PFSK-1 (cell line): ENCODE data around the gene MRPS33.

Experiments used
- FOXP2 ChIP-seq: optimal IDR thresholded peaks from 2 replicates; pipeline ENCODE3; 2011; ENCODE audit warnings: borderline replicate concordance, control low read depth, inconsistent platforms; ENCODE audit not compliant: insufficient read depth; ENCODE audit errors: extremely low read length, extremely low read depth
- POLR2AphosphoS5 ChIP-seq: IDR thresholded peaks from 2 replicates; pipeline ENCODE4 v1.6.1; 2012; ENCODE audit warnings: low read depth, mild to moderate bottlenecking, control low read depth, low read length, moderate library complexity
- SIN3A ChIP-seq: IDR thresholded peaks from 2 replicates; pipeline ENCODE4 v1.6.1; 2012; ENCODE audit warnings: mild to moderate bottlenecking, low read length, moderate library complexity, borderline replicate concordance; ENCODE audit not compliant: insufficient read depth
- TAF1 ChIP-seq: IDR thresholded peaks from 2 replicates; pipeline ENCODE4 v1.6.1; 2012; ENCODE audit warnings: low read length, control low read depth, borderline replicate concordance; ENCODE audit not compliant: insufficient read depth
- TF ChIP-seq, protein P1 (sequence below), 2 experiments: IDR thresholded peaks; 2 replicates each; pipeline versions ENCODE4 v1.6.1 to v1.8.0; 2011 to 2012; ENCODE audit warnings: low read depth in 2 of 2, low read length in 2 of 2, control low read depth in 1 of 2, inconsistent platforms in 1 of 2, mild to moderate bottlenecking in 1 of 2, moderate library complexity in 1 of 2; ENCODE audit not compliant: insufficient read depth in 1 of 2

DNA sequence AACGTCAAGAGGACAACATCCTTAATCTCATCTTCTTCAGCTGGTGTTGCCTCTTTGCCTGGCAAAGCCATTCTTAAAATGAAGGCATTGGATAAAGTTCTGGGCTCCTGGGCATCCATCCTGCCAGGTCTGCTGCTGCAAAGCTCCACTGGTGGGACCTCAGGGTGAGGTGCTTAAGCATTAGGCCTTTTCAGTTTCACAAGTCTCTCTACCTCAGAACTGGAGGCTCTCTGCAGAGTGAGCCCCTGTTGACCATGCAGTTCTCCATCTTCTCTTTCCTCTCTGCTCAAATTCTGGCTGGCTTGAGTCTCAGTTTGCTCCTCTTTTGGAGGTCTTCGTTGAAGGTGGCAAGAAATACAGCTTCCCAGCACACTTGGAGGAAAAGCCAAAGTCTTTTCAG is 47.3 kb downstream of the MRPS33 start:
- TF ChIP-seq POLR2AphosphoS5: no peak
- TF ChIP-seq TAF1: no peak
- TF ChIP-seq SIN3A: no peak
- no peak for TF ChIP-seq FOXP2
- TF ChIP-seq, protein P1, sequence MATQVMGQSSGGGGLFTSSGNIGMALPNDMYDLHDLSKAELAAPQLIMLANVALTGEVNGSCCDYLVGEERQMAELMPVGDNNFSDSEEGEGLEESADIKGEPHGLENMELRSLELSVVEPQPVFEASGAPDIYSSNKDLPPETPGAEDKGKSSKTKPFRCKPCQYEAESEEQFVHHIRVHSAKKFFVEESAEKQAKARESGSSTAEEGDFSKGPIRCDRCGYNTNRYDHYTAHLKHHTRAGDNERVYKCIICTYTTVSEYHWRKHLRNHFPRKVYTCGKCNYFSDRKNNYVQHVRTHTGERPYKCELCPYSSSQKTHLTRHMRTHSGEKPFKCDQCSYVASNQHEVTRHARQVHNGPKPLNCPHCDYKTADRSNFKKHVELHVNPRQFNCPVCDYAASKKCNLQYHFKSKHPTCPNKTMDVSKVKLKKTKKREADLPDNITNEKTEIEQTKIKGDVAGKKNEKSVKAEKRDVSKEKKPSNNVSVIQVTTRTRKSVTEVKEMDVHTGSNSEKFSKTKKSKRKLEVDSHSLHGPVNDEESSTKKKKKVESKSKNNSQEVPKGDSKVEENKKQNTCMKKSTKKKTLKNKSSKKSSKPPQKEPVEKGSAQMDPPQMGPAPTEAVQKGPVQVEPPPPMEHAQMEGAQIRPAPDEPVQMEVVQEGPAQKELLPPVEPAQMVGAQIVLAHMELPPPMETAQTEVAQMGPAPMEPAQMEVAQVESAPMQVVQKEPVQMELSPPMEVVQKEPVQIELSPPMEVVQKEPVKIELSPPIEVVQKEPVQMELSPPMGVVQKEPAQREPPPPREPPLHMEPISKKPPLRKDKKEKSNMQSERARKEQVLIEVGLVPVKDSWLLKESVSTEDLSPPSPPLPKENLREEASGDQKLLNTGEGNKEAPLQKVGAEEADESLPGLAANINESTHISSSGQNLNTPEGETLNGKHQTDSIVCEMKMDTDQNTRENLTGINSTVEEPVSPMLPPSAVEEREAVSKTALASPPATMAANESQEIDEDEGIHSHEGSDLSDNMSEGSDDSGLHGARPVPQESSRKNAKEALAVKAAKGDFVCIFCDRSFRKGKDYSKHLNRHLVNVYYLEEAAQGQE (IDR thresholded peaks at IDR 0.05; ENCODE audit: insufficient read depth in 1 of 2, low read depth in 2 of 2, low read length in 2 of 2): no peak
